Measurements from ENCODE around the gene CDKN1B.

The CDKN1B gene

GRCh38 chr12:12701457-12701856, 15.7 kb upstream of the CDKN1B start:
- no peak for DNase-seq

GRCh38 chr12:12704593-12705230, 12.5 kb upstream of the CDKN1B start:
- DNase-seq = peak; percentile 83 to 91

GRCh38 chr12:12705838-12706520, 11.2 kb upstream of the CDKN1B start:
- no peak for DNase-seq

GRCh38 chr12:12713932-12714275, 3.3 kb upstream of the CDKN1B start:
- no peak for DNase-seq

- DNase-seq = no peak
Observed at GRCh38 chr12:12714276-12715021, 2.7 kb upstream of the CDKN1B start.

GRCh38 chr12:12715128-12715458, 2.1 kb upstream of the CDKN1B start:
- no peak for DNase-seq

GRCh38 chr12:12715459-12716150, 1.6 kb upstream of the CDKN1B start:
- no peak for DNase-seq

GRCh38 chr12:12716151-12716792, 896 bp upstream of the CDKN1B start:
- DNase-seq = no peak

GRCh38 chr12:12717586-12718380, 615 bp downstream of the CDKN1B start:
- DNase-seq = peak in 1 of 2 experiments; percentile 48

- no peak for DNase-seq
Observed at GRCh38 chr12:12718381-12718759, 1.2 kb downstream of the CDKN1B start.

GRCh38 chr12:12718853-12719252, 1.7 kb downstream of the CDKN1B start:
- DNase-seq = peak in 1 of 2 experiments; percentile 40

- DNase-seq = peak in 1 of 2 experiments; percentile 24
Observed at GRCh38 chr12:12719496-12719895, 2.3 kb downstream of the CDKN1B start.

- DNase-seq = no peak
Observed at GRCh38 chr12:12720052-12720451, 2.9 kb downstream of the CDKN1B start.

GRCh38 chr12:12720672-12721161, 3.5 kb downstream of the CDKN1B start:
- DNase-seq = no peak

GRCh38 chr12:12721176-12721751, 4.1 kb downstream of the CDKN1B start:
- peak in 1 of 2 experiments; percentile 41 for DNase-seq

- no peak for DNase-seq
Observed at GRCh38 chr12:12721814-12722434, 4.8 kb downstream of the CDKN1B start.

- DNase-seq = no peak
Observed at GRCh38 chr12:12722435-12723148, 5.4 kb downstream of the CDKN1B start.

- no peak for DNase-seq
Observed at GRCh38 chr12:12723149-12723680, 6.0 kb downstream of the CDKN1B start.

- DNase-seq = no peak
Observed at GRCh38 chr12:12723681-12724420, 6.7 kb downstream of the CDKN1B start.

All from NCI-H2081 (cell line).